Pancreas (tissue), 10 donors: Measurements from ENCODE around the gene FAM163B. TPM values are rescaled to one million over a fixed set of nuclear protein-coding genes. Genes with fewer than 3 reads are reported as not detected.

Source experiments
- ATAC-seq, 4 donors: fragments of 200-7000 bp; cut with Tn5 transposase; one replicate each; pipeline versions ENCODE4 v1.8.0 to v1.9.1; 2020; ENCODE audit warnings: mild to moderate bottlenecking in 4 of 4, moderate library complexity in 4 of 4
- DNase-seq, 6 donors: peaks; one replicate each; pipeline ENCODE4 v3.0.0-alpha.2; 2020
- FAIRE-seq: peaks from 2 replicates; lab custom pipeline; 2012; peaks lifted over from hg19 to GRCh38; lab: Jason Lieb, UNC
- H3K27ac ChIP-seq, 4 donors: fragments of 200-600 bp; sonication (generic); 1 replicate in 3 of 4; 2 replicates in 1 of 4; pipeline versions ENCODE4 v1.5.0 to v1.8.0; 2020
- H3K27me3 ChIP-seq, 4 donors: fragments of 200-600 bp; one replicate each; pipeline ENCODE4 v1.8.0; 2021
- H3K36me3 ChIP-seq, 3 donors: fragments of 200-600 bp; sonication (generic) in 1 of 3; one replicate each; pipeline versions ENCODE4 v1.5.0 to v1.8.0; 2020 to 2021
- H3K4me1 ChIP-seq, 3 donors: fragments of 200-600 bp; one replicate each; pipeline ENCODE4 v1.8.0; 2021
- H3K4me3 ChIP-seq, 4 donors: fragments of 200-600 bp; sonication (generic) in 2 of 4; one replicate each; pipeline versions ENCODE4 v1.5.0 to v1.8.0; 2020 to 2021
- H3K9me3 ChIP-seq, 4 donors: fragments of 200-600 bp; one replicate each; pipeline ENCODE4 v1.8.0; 2021
- CTCF ChIP-seq, 4 donors: fragments of 200-600 bp; sonication (generic) in 3 of 4; IDR thresholded peaks; one replicate each; pipeline versions ENCODE4 v1.5.0 to v1.8.0; 2021; ENCODE audit warnings: antibody characterized with exemption in 4 of 4
- WGBS, 2 donors: extraction: QIAGEN DNeasy Blood & Tissue Kit; methylation state at CpG; one replicate each; pipeline ENCODE4 v1.1.7; 2013; 5-methylcytosine and 5-hydroxymethylcytosine counted together
- intact Hi-C, 3 donors: fragments of 100-400 bp; cut with DNase I; formaldehyde crosslinking; loops; one replicate each; pipeline versions ENCODE4 v1.11.1 to v1.14.2; 2022
- polyA plus RNA-seq, 2 donors: library from polyadenylated mRNA; stranded (reverse); fragments of 200-250 nt; gene quantifications; one replicate each; pipeline ENCODE4 v1.2.3, GENCODE V29; 2013
- total RNA-seq, 6 donors: library from RNA; stranded (reverse); fragmentation: NEBNext Ultra II Directional in 4 of 6; extraction: Animal tissue kit (Norgen Biotek cat#: 25700) in 4 of 6; gene quantifications; one replicate each; pipeline versions ENCODE4 v1.2.1 to v1.2.4, GENCODE V29; 2021 to 2023
- donor health status: healthy with polysubstance abuse.
- donor health status: DM: no; HTN: no; CAD: no; lungs with moderate emphysema.
- donor health status: DM: no; HTN: no; CAD: no.
- donor health status: control.
- donor health status: control.
- donor health status: Bipolar disorder and iron deficiency.
- donor health status: DM: yes; HTN: yes; CAD: no.
- donor health status: DM: no; HTN: no; CAD: no.
- donor health status: DM: no; HTN: no; CAD: no.
- donor health status: DM: yes; HTN: yes; CAD: no.

Gene FAM163B
- total and polyA plus RNA-seq, 8 donors, result not detected

DNA sequence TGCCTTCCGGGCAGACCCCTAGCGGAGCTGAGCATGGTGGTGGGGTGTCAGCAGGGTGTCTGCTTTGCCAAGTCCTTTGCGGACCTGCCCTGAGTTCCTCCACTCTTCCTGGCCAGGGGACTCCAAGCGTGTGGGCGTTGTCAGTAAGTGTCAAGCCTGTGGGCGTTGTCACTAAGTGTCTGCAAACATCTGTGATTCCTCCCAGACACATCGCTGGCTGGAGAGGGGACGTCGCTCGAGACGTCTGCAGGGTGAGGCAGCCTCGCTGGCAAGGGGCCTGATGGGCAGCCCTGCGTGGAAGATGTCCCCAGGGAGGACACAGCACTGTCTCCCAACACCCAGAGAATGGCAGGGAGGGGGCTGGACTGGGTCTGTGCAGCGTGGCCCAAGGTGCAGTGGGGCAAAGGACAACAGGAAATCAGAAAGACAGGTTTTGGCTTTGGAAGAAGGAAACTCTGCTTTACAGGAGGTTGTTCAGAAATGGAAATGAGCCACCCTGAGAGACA lies 45.8 kb downstream of the FAM163B start:
- WGBS, 2 donors, result 22 to 23% methylated on average over 14 of the region's 14 CpGs

GRCh38 chr9:133562611-133563290 lies 46.4 kb downstream of the FAM163B start:
- intact Hi-C loops, result no loop called here
- H3K27ac ChIP-seq, result no peak overlapping the region

More for the DNA sequence above, 45.8 kb downstream of the FAM163B start:
- intact Hi-C loops, result no loop called here
- FAIRE-seq (no peak), ATAC-seq (peak in 3 of 4 donors; percentile 8 to 17 (median 14)), DNase-seq (peak in 1 of 6 donors; percentile 17)
- Histone ChIP-seq H3K4me3 (no peak overlapping the region), H3K27me3 (no peaks in the 10 kb centered on the region), H3K4me1 (no peaks in the 10 kb centered on the region), H3K36me3 (no peaks in the 10 kb centered on the region), H3K27ac (no peak overlapping the region), H3K9me3 (no peaks in the 10 kb centered on the region)
- TF ChIP-seq CTCF (IDR thresholded peaks at IDR 0.05), result no peak

DNA sequence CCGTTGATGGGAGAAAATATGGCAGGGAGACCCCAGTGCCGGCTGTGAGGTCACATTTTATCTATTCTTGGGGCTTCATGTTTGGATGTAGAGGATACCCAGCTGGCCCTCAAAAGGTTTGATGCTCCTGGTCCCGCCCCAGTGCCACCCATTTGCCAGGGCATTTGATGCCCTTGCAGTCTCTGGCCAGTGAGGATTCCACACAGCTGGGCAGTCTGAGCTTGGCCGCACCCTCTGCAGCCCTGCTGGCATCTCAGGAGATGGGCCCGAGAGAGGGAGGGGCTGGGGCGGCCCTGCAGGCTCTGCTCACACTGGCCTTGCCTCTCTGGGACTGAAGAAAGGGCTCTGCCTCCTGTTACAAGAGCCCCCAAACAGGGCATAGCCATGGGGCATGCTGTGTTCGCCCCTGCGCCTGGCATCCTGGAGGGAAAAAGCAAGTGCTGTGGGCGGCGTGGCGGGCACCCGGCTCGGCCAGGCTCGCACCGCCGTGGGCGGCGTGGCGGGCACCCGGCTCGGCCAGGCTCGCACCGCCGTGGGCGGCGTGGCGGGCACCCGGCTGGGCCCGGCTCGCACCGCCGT lies 47.1 kb downstream of the FAM163B start:
- WGBS, 2 donors, result 79 to 82% methylated on average over 13 to 32 of the region's 32 CpGs
- Histone ChIP-seq H3K4me3 (no peak overlapping the region), H3K9me3 (no peaks in the 10 kb centered on the region), H3K27ac (no peak overlapping the region), H3K27me3 (no peaks in the 10 kb centered on the region), H3K36me3 (no peaks in the 10 kb centered on the region), H3K4me1 (no peaks in the 10 kb centered on the region)
- intact Hi-C loops, result no loop called here
- TF ChIP-seq CTCF (IDR thresholded peaks at IDR 0.05), result no peak
- DNase-seq (no peak), FAIRE-seq (no peak), ATAC-seq (no peak)

More at GRCh38 chr9:133562611-133563290, 46.4 kb downstream of the FAM163B start:
- Histone ChIP-seq H3K4me1 (no peaks in the 10 kb centered on the region), H3K27me3 (no peaks in the 10 kb centered on the region), H3K9me3 (no peaks in the 10 kb centered on the region), H3K36me3 (no peaks in the 10 kb centered on the region), H3K4me3 (no peak overlapping the region)
- FAIRE-seq (no peak), DNase-seq (peak in 1 of 6 donors; percentile 49), ATAC-seq (no peak)
- 71 to 87% methylated on average over 8 to 54 of the region's 54 CpGs for WGBS, 2 donors
- no peak for TF ChIP-seq CTCF (IDR thresholded peaks at IDR 0.05)

DNA sequence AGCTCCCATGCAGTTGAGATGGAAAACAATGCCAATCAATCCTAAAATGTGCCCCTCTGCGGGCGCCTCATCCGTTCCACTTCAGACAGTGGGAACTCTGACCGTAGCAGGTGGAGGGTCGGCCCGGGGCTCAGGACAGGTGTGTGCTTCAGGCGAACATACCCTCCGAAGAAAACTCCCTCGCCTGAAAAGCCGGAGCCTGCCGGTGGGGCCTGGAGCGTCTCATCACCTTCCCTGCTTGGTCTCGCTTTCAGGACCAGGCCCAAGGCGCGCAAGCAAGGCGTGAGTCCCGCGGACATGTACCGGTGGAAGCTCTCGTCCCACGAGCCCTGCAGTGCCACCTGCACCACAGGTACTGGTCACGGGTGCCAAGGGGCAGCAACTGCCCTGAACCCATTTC lies 48.2 kb downstream of the FAM163B start:
- no peak for ATAC-seq
- no peaks in the 10 kb centered on the region for H3K4me1 ChIP-seq
- DNase-seq, result no peak
- no peaks in the 10 kb centered on the region for H3K36me3 ChIP-seq
- intact Hi-C loops, result no loop called here
- H3K27ac ChIP-seq, result no peak overlapping the region
- WGBS, 2 donors, result 85 to 90% methylated on average over 22 of the region's 22 CpGs
- no peaks in the 10 kb centered on the region for H3K27me3 ChIP-seq
- H3K9me3 ChIP-seq, result no peaks in the 10 kb centered on the region
- TF ChIP-seq CTCF (IDR thresholded peaks at IDR 0.05), result no peak
- FAIRE-seq, result no peak
- H3K4me3 ChIP-seq, result no peak overlapping the region

DNA sequence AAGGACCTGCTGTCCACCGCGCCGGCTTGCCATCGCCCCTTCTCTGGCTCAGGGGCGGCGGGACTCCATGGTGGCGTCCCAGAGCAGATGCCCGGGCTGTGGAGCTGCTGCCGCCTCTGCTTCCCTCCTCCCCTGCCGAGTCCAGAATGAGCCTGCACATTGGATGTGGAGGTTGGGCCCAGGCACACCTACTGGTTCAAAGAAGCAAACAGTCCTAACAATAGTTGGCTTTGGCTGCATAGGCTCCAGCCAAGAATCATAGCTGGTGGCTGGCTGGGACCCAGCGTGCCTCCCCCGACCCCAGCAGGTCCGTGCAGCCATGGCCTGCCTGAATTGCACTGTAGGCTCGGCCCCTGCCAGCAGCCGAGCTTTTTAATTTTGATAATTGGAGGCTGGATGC lies 48.9 kb downstream of the FAM163B start:
- no peak for TF ChIP-seq CTCF (IDR thresholded peaks at IDR 0.05)
- H3K4me3 ChIP-seq, result no peak overlapping the region
- no peaks in the 10 kb centered on the region for H3K36me3 ChIP-seq
- ATAC-seq (peak; percentile 47 to 83 (median 58)), FAIRE-seq (no peak), DNase-seq (peak in 3 of 6 donors; percentile 40 to 45 (median 40))
- no peaks in the 10 kb centered on the region for H3K27me3 ChIP-seq
- WGBS, 2 donors, result 54 to 61% methylated on average over 14 to 15 of the region's 15 CpGs
- intact Hi-C loops, result no loop called here
- H3K27ac ChIP-seq, result no peak overlapping the region
- H3K9me3 ChIP-seq, result no peaks in the 10 kb centered on the region
- H3K4me1 ChIP-seq, result no peaks in the 10 kb centered on the region
